Measurements from ENCODE around the gene SLC37A1. TPM values are rescaled to one million over a fixed set of nuclear protein-coding genes. Genes with fewer than 3 reads are reported as not detected.

SLC37A1 gene
- total and polyA plus RNA-seq, 8 donors, result 4.7 to 14.3 (median 7.9) TPM

- Histone ChIP-seq H3K9me3 (no peaks in the 10 kb centered on the region), H3K36me3 (no peaks in the 10 kb centered on the region), H3K27me3 (peaks cover 0 to 8% (median 1%) of the 10 kb centered on the region in 4 donors), H3K4me3 (no peak overlapping the region), H3K27ac (no peak overlapping the region), H3K4me1 (no peaks in the 10 kb centered on the region)
- ATAC-seq (no peak), DNase-seq (peak in 1 of 6 donors; percentile 75), FAIRE-seq (no peak)
- TF ChIP-seq CTCF (IDR thresholded peaks at IDR 0.05), result no peak
- intact Hi-C loops (cut with DNase I), result no loop called here
- 63 to 75% methylated on average over 21 of the region's 21 CpGs for WGBS, 2 donors
Observed at GRCh38 chr21:42616941-42617340, 103.3 kb downstream of the SLC37A1 start.

GRCh38 chr21:42617486-42617885 is 103.8 kb downstream of the SLC37A1 start:
- Histone ChIP-seq H3K9me3 (no peaks in the 10 kb centered on the region), H3K27me3 (peaks cover 0 to 8% (median 1%) of the 10 kb centered on the region in 4 donors), H3K4me1 (no peaks in the 10 kb centered on the region), H3K4me3 (no peak overlapping the region), H3K27ac (no peak overlapping the region), H3K36me3 (no peaks in the 10 kb centered on the region)
- FAIRE-seq, result no peak
- peak in 1 of 6 donors; percentile 65 for DNase-seq
- no peak for ATAC-seq
- no peak for TF ChIP-seq CTCF (IDR thresholded peaks at IDR 0.05)
- intact Hi-C loops (cut with DNase I), result no loop called here
- 57 to 66% methylated on average over 22 to 23 of the region's 23 CpGs for WGBS, 2 donors

- no peak for TF ChIP-seq CTCF (IDR thresholded peaks at IDR 0.05)
- H3K9me3 ChIP-seq, result no peaks in the 10 kb centered on the region
- peaks cover 0 to 8% (median 1%) of the 10 kb centered on the region in 4 donors for H3K27me3 ChIP-seq
- intact Hi-C loops (cut with DNase I), result no loop called here
- DNase-seq (no peak), ATAC-seq (no peak), FAIRE-seq (no peak)
- WGBS, 2 donors, result 26 to 29% methylated on average over 3 of the region's 3 CpGs
- no peak overlapping the region for H3K4me3 ChIP-seq
- no peaks in the 10 kb centered on the region for H3K36me3 ChIP-seq
- no peak overlapping the region for H3K27ac ChIP-seq
- no peaks in the 10 kb centered on the region for H3K4me1 ChIP-seq
Observed at GRCh38 chr21:42618707-42619102, 105.1 kb downstream of the SLC37A1 start.

GRCh38 chr21:42619166-42619565 is 105.5 kb downstream of the SLC37A1 start:
- no peaks in the 10 kb centered on the region for H3K36me3 ChIP-seq
- H3K4me3 ChIP-seq, result no peak overlapping the region
- DNase-seq (no peak), ATAC-seq (no peak), FAIRE-seq (no peak)
- H3K27ac ChIP-seq, result no peak overlapping the region
- H3K9me3 ChIP-seq, result no peaks in the 10 kb centered on the region
- TF ChIP-seq CTCF (IDR thresholded peaks at IDR 0.05), result no peak
- peaks cover 0 to 8% (median 1%) of the 10 kb centered on the region in 4 donors for H3K27me3 ChIP-seq
- intact Hi-C loops (cut with DNase I), result no loop called here
- peaks cover 0 to 3% (median 2%) of the 10 kb centered on the region in 3 donors for H3K4me1 ChIP-seq
- WGBS, 2 donors, result 43 to 58% methylated on average over 7 of the region's 7 CpGs

- ATAC-seq, result no peak
- peaks cover 0 to 8% (median 1%) of the 10 kb centered on the region in 4 donors for H3K27me3 ChIP-seq
- no peaks in the 10 kb centered on the region for H3K36me3 ChIP-seq
- H3K27ac ChIP-seq, result no peak overlapping the region
- H3K4me1 ChIP-seq, result peaks cover 0 to 9% (median 7%) of the 10 kb centered on the region in 3 donors
- FAIRE-seq, result no peak
- no peak for TF ChIP-seq CTCF (IDR thresholded peaks at IDR 0.05)
- intact Hi-C loops (cut with DNase I), result no loop called here
- DNase-seq, result no peak
- 60 to 76% methylated on average over 6 of the region's 6 CpGs for WGBS, 2 donors
- no peak overlapping the region for H3K4me3 ChIP-seq
- H3K9me3 ChIP-seq, result no peaks in the 10 kb centered on the region
Observed at GRCh38 chr21:42619841-42620240, 106.2 kb downstream of the SLC37A1 start.
